Psoas muscle (tissue), 8 donors: ENCODE measurements around the gene IL17C. TPM values are rescaled to one million over a fixed set of nuclear protein-coding genes. Genes with fewer than 3 reads are reported as not detected.
"Not testable (repeated sequence)": the region's sequence is repeated elsewhere in the genome, so short reads cannot be mapped to it uniquely, and the experiment has no call there.

Experiments used
- ATAC-seq, 4 donors: fragments of 200-7000 bp; cut with Tn5 transposase; one replicate each; pipeline ENCODE4 v1.9.1; 2020; ENCODE audit warnings: moderate library complexity in 3 of 4, mild to moderate bottlenecking in 2 of 4
- DNase-seq, 2 donors: peaks; one replicate each; pipeline ENCODE4 v3.0.0-alpha.2; 2020
- H3K27ac ChIP-seq: fragments of 200-600 bp; one replicate; pipeline ENCODE4 v1.8.0; 2022
- H3K27me3 ChIP-seq, 3 donors: fragments of 200-600 bp in 1 of 3; one replicate each; pipeline versions ENCODE4 v1.6.1 to v1.8.0; 2013 to 2022; ENCODE audit warnings: low read length in 2 of 3, mild to moderate bottlenecking in 2 of 3, moderate library complexity in 1 of 3; ENCODE audit not compliant: insufficient read depth in 3 of 3
- H3K36me3 ChIP-seq, 2 donors: fragments of 200-600 bp in 1 of 2; one replicate each; pipeline versions ENCODE4 v1.6.1 to v1.8.0; 2013 to 2022; ENCODE audit warnings: low read depth in 1 of 2, mild to moderate bottlenecking in 1 of 2, moderate library complexity in 1 of 2; ENCODE audit not compliant: insufficient read depth in 1 of 2
- H3K4me1 ChIP-seq: fragments of 200-600 bp; one replicate; pipeline ENCODE4 v1.8.0; 2022
- H3K4me3 ChIP-seq: fragments of 200-600 bp; one replicate; pipeline ENCODE4 v1.8.0; 2022; ENCODE audit warnings: mild to moderate bottlenecking
- H3K9me3 ChIP-seq: fragments of 200-600 bp; one replicate; pipeline ENCODE4 v1.8.0; 2022
- WGBS, 3 donors: extraction: QIAGEN DNeasy Blood & Tissue Kit; methylation state at CpG; one replicate each; pipeline versions ENCODE4 v1.1.6 to v1.1.7; 2013; 5-methylcytosine and 5-hydroxymethylcytosine counted together
- intact Hi-C, 2 donors: fragments of 100-400 bp; cut with DNase I; formaldehyde crosslinking; loops; one replicate each; pipeline versions ENCODE4 v1.11.0 to v1.14.2; 2022
- polyA plus RNA-seq, 3 donors: library from polyadenylated mRNA; stranded (reverse); fragments of 200-250 nt; gene quantifications; one replicate each; pipeline ENCODE4 v1.2.3, GENCODE V29; 2013
- total RNA-seq, 4 donors: library from RNA; stranded (reverse); fragmentation: NEBNext Ultra II Directional in 2 of 4; extraction: Animal tissue kit (Norgen Biotek cat#: 25700) in 2 of 4; gene quantifications; one replicate each; pipeline versions ENCODE4 v1.2.1 to v1.2.4, GENCODE V29; 2021 to 2023
- TF ChIP-seq, protein P1 (sequence below): fragments of 200-600 bp; IDR thresholded peaks from one replicate; pipeline ENCODE4 v1.8.0; 2022; ENCODE audit warnings: antibody characterized with exemption
- donor health status: healthy with polysubstance abuse.
- donor health status: DM: no; HTN: no; CAD: no; lungs with moderate emphysema.
- donor health status: Bipolar disorder and iron deficiency.
- donor health status: healthy.
- donor health status: DM: yes; HTN: yes; CAD: no.
- donor health status: DM: no; HTN: no; CAD: no.
- donor health status: DM: no; HTN: no; CAD: no.
- donor health status: DM: yes; HTN: yes; CAD: no.

IL17C gene
- total and polyA plus RNA-seq, 7 donors: not detected

DNA sequence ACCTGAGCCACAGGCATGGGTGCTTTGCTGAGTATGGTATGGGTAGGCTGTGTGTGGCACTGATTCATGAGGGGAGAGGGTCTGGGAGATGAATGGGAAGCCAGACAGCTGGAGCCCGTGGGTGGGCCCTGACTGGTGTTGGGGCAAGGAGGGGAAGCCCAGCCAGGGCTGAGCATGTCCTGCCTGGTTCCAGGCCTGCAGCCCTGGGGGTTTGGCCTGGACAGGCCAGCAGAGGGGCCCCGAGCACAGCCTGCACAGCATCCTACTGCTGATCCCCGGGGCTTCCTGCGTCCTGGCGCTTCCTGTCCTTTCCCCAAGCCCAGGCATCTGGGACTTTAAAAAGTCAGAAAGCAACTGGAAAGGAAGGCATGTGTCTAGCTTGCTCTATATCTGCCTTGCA lies 29.1 kb downstream of the IL17C start:
- intact Hi-C loops: no loop called here
- DNase-seq (no peak), ATAC-seq (no peak)
- no peaks in the 10 kb centered on the region for H3K9me3 ChIP-seq
- TF ChIP-seq, protein P1, sequence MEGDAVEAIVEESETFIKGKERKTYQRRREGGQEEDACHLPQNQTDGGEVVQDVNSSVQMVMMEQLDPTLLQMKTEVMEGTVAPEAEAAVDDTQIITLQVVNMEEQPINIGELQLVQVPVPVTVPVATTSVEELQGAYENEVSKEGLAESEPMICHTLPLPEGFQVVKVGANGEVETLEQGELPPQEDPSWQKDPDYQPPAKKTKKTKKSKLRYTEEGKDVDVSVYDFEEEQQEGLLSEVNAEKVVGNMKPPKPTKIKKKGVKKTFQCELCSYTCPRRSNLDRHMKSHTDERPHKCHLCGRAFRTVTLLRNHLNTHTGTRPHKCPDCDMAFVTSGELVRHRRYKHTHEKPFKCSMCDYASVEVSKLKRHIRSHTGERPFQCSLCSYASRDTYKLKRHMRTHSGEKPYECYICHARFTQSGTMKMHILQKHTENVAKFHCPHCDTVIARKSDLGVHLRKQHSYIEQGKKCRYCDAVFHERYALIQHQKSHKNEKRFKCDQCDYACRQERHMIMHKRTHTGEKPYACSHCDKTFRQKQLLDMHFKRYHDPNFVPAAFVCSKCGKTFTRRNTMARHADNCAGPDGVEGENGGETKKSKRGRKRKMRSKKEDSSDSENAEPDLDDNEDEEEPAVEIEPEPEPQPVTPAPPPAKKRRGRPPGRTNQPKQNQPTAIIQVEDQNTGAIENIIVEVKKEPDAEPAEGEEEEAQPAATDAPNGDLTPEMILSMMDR: no peak
- no peak overlapping the region for H3K27ac ChIP-seq
- peaks cover 0 to 7% of the 10 kb centered on the region in 2 donors for H3K36me3 ChIP-seq
- H3K27me3 ChIP-seq: no peaks in the 10 kb centered on the region
- H3K4me3 ChIP-seq: no peak overlapping the region
- WGBS, 3 donors: 57 to 66% (median 64%) methylated on average over 5 of the region's 5 CpGs
- H3K4me1 ChIP-seq: peaks cover 15% of the 10 kb centered on the region

DNA sequence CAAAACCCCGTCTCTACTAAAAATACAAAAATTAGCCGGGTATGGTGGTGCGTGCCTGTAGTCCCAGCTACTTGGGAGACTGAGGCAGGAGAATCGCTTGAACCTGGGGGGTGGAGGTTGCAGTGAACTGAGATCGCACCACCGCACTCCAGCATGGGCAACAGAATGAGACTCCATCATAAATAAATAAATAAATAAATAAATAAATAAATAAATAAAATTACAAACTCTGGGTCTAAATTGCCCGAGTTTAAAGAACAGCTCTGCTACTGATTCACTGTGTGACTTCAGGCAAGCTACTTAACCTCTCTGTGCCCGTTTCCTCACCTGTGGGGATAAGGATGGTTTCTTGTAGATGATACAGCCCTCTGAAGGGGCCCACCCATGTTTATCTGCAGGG lies 31.1 kb downstream of the IL17C start:
- H3K4me1 ChIP-seq: peaks cover 32% of the 10 kb centered on the region
- peak overlapping the region; percentile 46 for H3K27ac ChIP-seq
- intact Hi-C loops, ATAC-seq, H3K36me3 ChIP-seq, H3K9me3 ChIP-seq, DNase-seq, H3K4me3 ChIP-seq, H3K27me3 ChIP-seq: not testable (repeated sequence)
- 92% methylated on average over 8 of the region's 8 CpGs for WGBS, 3 donors

DNA sequence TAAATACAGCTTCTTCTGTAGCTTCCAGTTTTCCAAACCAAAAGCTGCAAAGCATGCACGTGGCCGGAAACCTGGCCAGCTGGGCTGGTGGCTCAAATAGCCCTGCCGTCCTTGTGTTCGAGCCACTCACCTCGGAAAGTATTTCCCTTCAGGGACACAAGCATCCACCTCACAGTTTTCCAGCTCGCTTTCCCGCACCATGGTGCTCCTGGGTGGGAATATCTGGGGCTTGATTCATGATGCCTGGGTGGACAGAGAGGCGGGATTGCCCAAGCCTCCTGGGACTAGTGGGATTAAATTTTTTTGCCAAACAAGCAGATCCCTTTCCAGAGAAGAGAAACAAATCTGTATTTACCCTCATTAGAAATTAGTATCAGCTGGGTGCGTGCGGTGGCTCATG lies 31.6 kb downstream of the IL17C start:
- peak overlapping the region; percentile 46 for H3K27ac ChIP-seq
- intact Hi-C loops: no loop called here
- 23 to 27% (median 24%) methylated on average over 10 of the region's 10 CpGs for WGBS, 3 donors
- ATAC-seq (no peak), DNase-seq (no peak)
- H3K4me3 ChIP-seq: no peak overlapping the region
- H3K27me3 ChIP-seq: no peaks in the 10 kb centered on the region
- H3K9me3 ChIP-seq: no peaks in the 10 kb centered on the region
- peaks cover 32% of the 10 kb centered on the region for H3K4me1 ChIP-seq
- peaks cover 0 to 7% of the 10 kb centered on the region in 2 donors for H3K36me3 ChIP-seq
- TF ChIP-seq, protein P1: no peak

DNA sequence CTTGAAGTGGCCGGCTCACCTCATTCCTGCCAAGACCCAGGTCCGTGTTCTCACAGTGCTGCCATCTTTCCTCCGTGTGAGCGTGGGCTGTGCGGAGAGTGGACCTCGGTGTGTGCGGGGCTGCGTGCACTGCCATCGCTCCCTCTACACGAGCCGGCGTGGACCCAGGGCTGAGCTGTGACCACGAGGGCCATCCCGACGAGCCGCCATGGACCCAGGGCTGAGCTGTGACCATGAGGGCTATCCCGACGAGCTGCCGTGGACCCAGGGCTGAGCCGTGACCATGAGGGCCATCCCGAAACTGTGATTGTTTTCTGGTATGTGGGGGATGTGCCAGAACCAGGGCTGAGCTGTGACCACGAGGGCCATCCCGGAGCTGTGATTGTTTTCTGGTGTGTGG lies 33.4 kb downstream of the IL17C start:
- Histone ChIP-seq H3K36me3 (peaks cover 0 to 7% of the 10 kb centered on the region in 2 donors), H3K4me3 (no peak overlapping the region), H3K4me1 (peaks cover 42% of the 10 kb centered on the region), H3K27ac (no peak overlapping the region), H3K9me3 (no peaks in the 10 kb centered on the region), H3K27me3 (no peaks in the 10 kb centered on the region)
- intact Hi-C loops: no loop called here
- WGBS, 3 donors: 74 to 81% (median 77%) methylated on average over 23 of the region's 23 CpGs
- ATAC-seq: no peak
- DNase-seq: no peak
- TF ChIP-seq, protein P1: no peak

DNA sequence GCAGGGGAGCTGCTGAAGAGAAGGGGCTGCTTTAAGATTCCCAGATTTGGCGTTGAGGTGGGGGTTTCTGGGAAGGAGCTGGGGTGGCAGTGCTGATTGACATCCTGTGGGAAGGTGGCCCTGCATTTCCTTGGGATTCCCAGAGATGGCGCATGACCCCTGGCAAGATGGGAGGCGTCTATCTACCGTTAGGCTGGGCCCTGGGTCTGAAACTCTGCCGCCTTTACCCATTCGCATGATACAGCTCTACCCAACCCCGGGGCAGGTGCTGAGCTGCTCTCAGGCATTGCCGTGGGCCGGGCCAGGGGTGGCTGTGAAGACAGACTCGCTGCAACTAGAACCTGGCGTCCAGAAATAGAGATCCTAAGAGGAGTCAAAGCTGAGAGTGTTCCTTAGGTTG lies 34.4 kb downstream of the IL17C start:
- TF ChIP-seq, protein P1: peak; percentile 25
- no peak overlapping the region for H3K4me3 ChIP-seq
- intact Hi-C loops: no loop called here
- 29 to 53% (median 32%) methylated on average over 11 of the region's 11 CpGs for WGBS, 3 donors
- peak overlapping the region; percentile 82 for H3K27ac ChIP-seq
- DNase-seq: peak in 1 of 2 donors; percentile 73
- peak; percentile 44 to 70 (median 60) for ATAC-seq
- H3K36me3 ChIP-seq: peaks cover 0 to 7% of the 10 kb centered on the region in 2 donors
- peaks cover 50% of the 10 kb centered on the region for H3K4me1 ChIP-seq
- H3K27me3 ChIP-seq: no peaks in the 10 kb centered on the region
- no peaks in the 10 kb centered on the region for H3K9me3 ChIP-seq
